Erythroblast (primary cell): ENCODE data around the gene LHX1.

Experiments
- GATA1 ChIP-seq: IDR thresholded peaks from 2 replicates; pipeline ENCODE4 v1.6.1; 2011; ENCODE audit warnings: low read depth, mild to moderate bottlenecking, control low read depth, low read length, moderate library complexity
- POLR2A ChIP-seq: IDR thresholded peaks from 2 replicates; pipeline ENCODE4 v1.6.1; 2011; ENCODE audit warnings: mild to moderate bottlenecking, low read length

- TF ChIP-seq POLR2A = no peak
- no peak for TF ChIP-seq GATA1
These were observed 48.9 kb upstream of the LHX1 start for GRCh38 chr17:36888236-36888951.
